Measurements from ENCODE around the gene CEP350.

Gene CEP350

GRCh38 chr1:180158149-180159147 lies 203.8 kb downstream of the CEP350 start:
- DNase-seq = peak; percentile 45

GRCh38 chr1:180160357-180160756 lies 205.7 kb downstream of the CEP350 start:
- no peak for DNase-seq

GRCh38 chr1:180163041-180163440 lies 208.4 kb downstream of the CEP350 start:
- no peak for DNase-seq
